HL-60 (cell line): ENCODE results near the gene PGRMC2.

Source experiments
- DNase-seq, 2 experiments: peaks; one replicate each; pipeline ENCODE4 v3.0.0-alpha.2; 2010 to 2020; ENCODE audit warnings: low read depth in 1 of 2, low spot score in 1 of 2
- H3K27ac ChIP-seq: fragments of 250-450 bp; sonication (Bioruptor Pico); replicated peaks from 2 replicates; pipeline ENCODE4 v1.5.1; 2020; ENCODE audit warnings: mild to moderate bottlenecking, moderate library complexity
- H3K27me3 ChIP-seq: fragments of 250-450 bp; sonication (Bioruptor Pico); 2 replicates; pipeline ENCODE4 v1.5.1; 2021; ENCODE audit warnings: mild to moderate bottlenecking, moderate library complexity; ENCODE audit not compliant: insufficient read depth, poor library complexity, severe bottlenecking
- H3K4me3 ChIP-seq: replicated peaks from 2 replicates; pipeline ENCODE4 v1.5.1; 2011; ENCODE audit warnings: mild to moderate bottlenecking, control low read depth, low read length; ENCODE audit not compliant: insufficient read depth
- CTCF ChIP-seq: IDR thresholded peaks from one replicate; pipeline ENCODE4 v1.5.1; 2011; ENCODE audit warnings: low read length, control low read depth, inconsistent platforms; ENCODE audit not compliant: insufficient read depth
- GABPA ChIP-seq: IDR thresholded peaks from 2 replicates; pipeline ENCODE4 v1.6.1; 2012; ENCODE audit warnings: low read depth
- POLR2AphosphoS5 ChIP-seq: IDR thresholded peaks from 2 replicates; pipeline ENCODE4 v1.6.1; 2012; ENCODE audit warnings: low read depth
- REST ChIP-seq: IDR thresholded peaks from 2 replicates; pipeline ENCODE4 v1.6.1; 2012; ENCODE audit warnings: low read depth; ENCODE audit not compliant: insufficient replicate concordance
- SPI1 ChIP-seq: IDR thresholded peaks from 2 replicates; pipeline ENCODE4 v1.6.1; 2012; ENCODE audit warnings: low read depth, mild to moderate bottlenecking, borderline replicate concordance
- long read RNA-seq: library from polyadenylated mRNA; unstranded; transcript quantifications from one replicate; pipeline ENCODE4 v2.0.0, GENCODE V29; 2020

The PGRMC2 gene, protein sequence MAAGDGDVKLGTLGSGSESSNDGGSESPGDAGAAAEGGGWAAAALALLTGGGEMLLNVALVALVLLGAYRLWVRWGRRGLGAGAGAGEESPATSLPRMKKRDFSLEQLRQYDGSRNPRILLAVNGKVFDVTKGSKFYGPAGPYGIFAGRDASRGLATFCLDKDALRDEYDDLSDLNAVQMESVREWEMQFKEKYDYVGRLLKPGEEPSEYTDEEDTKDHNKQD
- long read RNA-seq, partial matches to known transcripts, result 0 of 8 reads
- long read RNA-seq, other reads (novel, unspliced or antisense), result 5 of 8 reads

- peak within 1 kb of the TSS; percentile 76 for H3K4me3 ChIP-seq
- no peaks in the 10 kb centered on the region for H3K27me3 ChIP-seq
- DNase-seq, result peak in 1 of 2 experiments; percentile 23
- TF ChIP-seq REST, result no peak
- no peak for TF ChIP-seq SPI1
- TF ChIP-seq POLR2AphosphoS5, result no peak; the same call in none of the 2 replicates
- no peak for TF ChIP-seq CTCF
- no peak for TF ChIP-seq GABPA
- H3K27ac ChIP-seq, result peak within 1 kb of the TSS; percentile 87
These were observed at the start of gene PGRMC2 for GRCh38 chr4:128287141-128287870. PGRMC2 (minus strand) TSS chr4:128287813; CDS start chr4:128287790, 23 bp downstream.

DNA sequence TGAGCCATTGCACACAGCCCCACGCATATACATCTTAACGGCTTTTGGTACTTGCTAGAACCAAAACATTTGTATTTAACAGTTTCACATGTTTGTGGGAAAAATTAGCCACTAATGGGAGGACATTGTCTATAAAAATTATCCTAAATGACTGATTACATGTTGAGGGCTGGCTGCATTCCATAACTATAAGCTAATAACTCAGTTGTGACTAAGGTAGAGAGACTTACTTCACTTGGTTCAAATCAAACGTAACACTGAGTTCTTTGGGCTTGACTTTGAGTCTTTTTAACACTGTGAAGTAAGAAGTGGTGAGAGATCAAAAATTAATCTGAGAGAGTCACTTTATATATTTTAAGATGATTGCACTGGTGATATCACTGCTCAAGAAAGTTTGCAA is 47.9 kb upstream of the PGRMC2 start:
- Histone ChIP-seq H3K4me3 (no peak overlapping the region), H3K27ac (no peak overlapping the region), H3K27me3 (no peaks in the 10 kb centered on the region)
- TF ChIP-seq REST, result no peak
- no peak for TF ChIP-seq POLR2AphosphoS5
- TF ChIP-seq CTCF, result no peak
- TF ChIP-seq GABPA, result no peak
- no peak for TF ChIP-seq SPI1
- no peak for DNase-seq

GRCh38 chr4:128334256-128334655 is 46.6 kb upstream of the PGRMC2 start:
- no peak overlapping the region for H3K4me3 ChIP-seq
- no peak overlapping the region for H3K27ac ChIP-seq
- no peaks in the 10 kb centered on the region for H3K27me3 ChIP-seq
- no peak for DNase-seq
- TF ChIP-seq GABPA (no peak), SPI1 (no peak), POLR2AphosphoS5 (no peak), CTCF (no peak), REST (no peak)
